ENCODE results near the gene POR.

The POR gene

DNA sequence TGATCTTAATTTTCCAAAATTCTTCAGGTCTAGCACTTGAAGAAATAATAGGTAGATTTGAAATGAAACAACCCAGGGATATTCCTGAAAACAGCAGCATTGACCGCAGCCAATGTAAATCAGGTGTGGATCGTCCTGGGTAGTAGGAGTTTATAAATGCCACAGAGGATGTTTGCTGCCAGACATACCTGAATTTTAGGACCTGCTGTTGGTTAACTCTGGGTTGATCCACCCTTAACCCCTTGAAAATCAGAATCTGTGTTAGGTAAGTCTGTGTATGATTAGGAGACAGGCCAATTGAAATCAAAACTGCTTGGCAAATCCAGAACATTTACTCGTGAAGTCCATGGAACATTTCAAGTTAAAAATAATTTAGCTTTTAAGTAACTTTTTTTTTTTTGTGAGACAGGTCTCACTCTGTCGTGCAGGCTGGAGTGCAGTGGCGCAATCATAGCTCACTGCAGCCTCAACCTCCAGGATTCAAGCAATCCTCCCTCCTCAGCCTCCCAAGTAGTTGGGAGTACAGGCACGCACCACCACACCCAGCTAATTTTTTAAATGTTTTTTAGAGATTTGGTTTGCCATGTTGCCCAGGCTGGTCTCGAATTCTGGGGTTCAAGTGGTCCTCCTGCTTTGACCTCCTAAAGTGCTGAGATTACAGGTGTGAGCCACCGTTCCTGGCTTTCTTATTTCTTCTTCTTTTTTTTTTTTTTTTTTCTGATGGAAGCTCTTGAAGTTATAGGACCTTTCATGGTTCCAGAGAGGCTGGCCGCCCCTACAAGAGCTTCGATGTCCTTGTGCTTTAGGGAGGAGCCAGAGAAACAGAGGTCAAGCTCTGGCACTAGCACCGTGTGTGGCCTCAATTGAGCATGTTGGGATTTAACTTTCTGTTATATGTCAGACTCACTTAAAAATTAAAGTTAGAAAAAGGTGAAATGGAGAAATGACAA lies 2.0 kb downstream of the POR start:
- TF ChIP-seq, protein P1, sequence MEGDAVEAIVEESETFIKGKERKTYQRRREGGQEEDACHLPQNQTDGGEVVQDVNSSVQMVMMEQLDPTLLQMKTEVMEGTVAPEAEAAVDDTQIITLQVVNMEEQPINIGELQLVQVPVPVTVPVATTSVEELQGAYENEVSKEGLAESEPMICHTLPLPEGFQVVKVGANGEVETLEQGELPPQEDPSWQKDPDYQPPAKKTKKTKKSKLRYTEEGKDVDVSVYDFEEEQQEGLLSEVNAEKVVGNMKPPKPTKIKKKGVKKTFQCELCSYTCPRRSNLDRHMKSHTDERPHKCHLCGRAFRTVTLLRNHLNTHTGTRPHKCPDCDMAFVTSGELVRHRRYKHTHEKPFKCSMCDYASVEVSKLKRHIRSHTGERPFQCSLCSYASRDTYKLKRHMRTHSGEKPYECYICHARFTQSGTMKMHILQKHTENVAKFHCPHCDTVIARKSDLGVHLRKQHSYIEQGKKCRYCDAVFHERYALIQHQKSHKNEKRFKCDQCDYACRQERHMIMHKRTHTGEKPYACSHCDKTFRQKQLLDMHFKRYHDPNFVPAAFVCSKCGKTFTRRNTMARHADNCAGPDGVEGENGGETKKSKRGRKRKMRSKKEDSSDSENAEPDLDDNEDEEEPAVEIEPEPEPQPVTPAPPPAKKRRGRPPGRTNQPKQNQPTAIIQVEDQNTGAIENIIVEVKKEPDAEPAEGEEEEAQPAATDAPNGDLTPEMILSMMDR (conservative IDR thresholded peaks at IDR 0.05; ENCODE audit: control insufficient read depth, insufficient read depth, low read depth, low read length), result no peak
- DNase-seq (ENCODE audit: low read depth), result no peak
- H3K4me3 ChIP-seq (ENCODE audit: control insufficient read depth, low read depth, low read length), result peak overlapping the region; percentile 92

DNA sequence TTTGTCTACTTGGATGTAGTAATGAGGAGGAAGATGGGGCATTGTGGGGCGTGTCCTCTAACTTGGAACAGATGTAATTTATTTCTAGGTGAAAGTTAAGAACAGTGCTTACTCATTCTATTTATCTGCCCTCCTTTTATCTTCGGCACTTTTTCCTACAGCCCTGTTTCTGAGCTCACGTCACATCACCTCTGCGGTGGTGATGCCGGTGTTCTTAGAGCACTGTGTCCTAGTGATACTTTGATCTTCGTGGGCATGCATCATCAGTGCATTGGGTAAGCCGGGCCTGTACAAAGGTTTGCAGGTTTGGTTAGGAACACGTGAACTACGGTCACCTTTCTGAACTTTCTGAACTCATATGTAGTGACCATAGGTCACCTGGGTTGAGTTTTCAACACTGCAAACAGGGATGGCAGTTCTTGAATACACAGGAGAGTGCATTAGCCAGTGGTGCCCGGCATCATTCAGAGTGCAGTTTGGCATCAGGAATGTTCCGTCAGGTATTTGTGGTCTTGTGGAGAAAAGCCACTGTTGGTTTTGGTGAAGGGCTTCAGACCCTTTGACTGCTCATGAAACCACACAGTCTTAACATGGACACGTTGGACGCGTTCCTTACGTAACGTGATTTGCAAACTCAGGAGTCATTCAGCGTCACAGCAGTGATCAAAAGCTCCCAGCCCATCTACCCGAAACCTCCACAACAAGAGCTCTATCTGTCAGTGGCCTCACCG lies 5.6 kb downstream of the POR start:
- TF ChIP-seq, protein P1 (conservative IDR thresholded peaks at IDR 0.05; ENCODE audit: control insufficient read depth, insufficient read depth, low read depth, low read length), result no peak
- DNase-seq (ENCODE audit: low read depth), result peak; percentile 97
- no peak overlapping the region for H3K4me3 ChIP-seq (ENCODE audit: control insufficient read depth, low read depth, low read length)

GRCh38 chr7:75921479-75921878 lies 6.5 kb downstream of the POR start:
- no peak overlapping the region for H3K4me3 ChIP-seq (ENCODE audit: control insufficient read depth, low read depth, low read length)
- DNase-seq (ENCODE audit: low read depth), result no peak
- TF ChIP-seq, protein P1 (conservative IDR thresholded peaks at IDR 0.05; ENCODE audit: control insufficient read depth, insufficient read depth, low read depth, low read length), result no peak

DNA sequence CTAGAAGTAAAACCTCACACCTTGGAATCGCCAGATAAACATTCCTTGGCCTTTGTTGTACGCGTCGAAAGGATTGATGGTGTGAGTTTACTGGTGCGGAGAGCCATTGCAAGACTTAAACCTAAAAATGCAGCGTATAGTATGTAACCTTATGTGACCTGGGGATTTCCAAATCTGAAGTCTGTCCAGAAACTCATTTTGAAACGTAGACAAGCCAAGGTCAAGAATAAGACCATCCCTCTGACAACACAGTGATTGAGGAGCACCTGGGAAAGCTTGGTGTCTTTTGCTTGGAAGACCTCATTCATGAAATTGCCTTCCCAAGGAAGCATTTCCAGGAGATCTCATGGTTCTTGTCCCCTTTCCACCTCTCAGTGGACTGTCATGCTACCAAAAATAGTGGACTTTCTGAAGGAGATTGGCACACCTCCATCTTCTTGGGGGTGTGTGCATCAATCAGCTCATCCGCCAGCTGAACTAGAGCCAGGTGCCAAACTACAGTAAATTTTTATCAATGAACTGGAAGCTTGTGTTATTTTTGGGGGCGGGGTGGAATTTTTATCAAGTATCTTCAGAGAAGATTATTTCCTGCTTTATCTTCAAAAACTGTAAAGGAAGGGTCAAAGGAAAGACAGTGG lies 8.1 kb downstream of the POR start:
- TF ChIP-seq, protein P1 (conservative IDR thresholded peaks at IDR 0.05; ENCODE audit: control insufficient read depth, insufficient read depth, low read depth, low read length), result no peak
- no peak overlapping the region for H3K4me3 ChIP-seq (ENCODE audit: control insufficient read depth, low read depth, low read length)
- DNase-seq (ENCODE audit: low read depth), result no peak

DNA sequence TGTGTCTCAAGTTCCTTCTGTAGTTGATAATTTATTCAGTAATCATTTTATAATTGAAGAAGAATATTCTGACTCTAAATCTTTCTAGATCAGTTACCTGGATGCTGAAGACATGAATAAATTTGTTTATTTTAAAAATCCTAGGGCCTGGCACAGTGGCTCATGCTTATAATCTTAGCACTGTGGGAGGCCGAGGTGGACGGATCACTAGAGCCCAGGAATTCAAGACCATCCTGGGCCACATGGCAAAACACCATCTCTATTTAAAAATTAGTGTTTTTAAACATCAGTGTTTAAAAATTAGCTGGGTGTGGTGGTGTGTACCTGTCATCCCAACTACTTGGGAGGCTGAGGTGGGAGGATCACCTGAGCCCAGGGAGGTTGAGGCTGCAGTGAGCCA lies 9.3 kb downstream of the POR start:
- no peak for DNase-seq (ENCODE audit: low read depth)
- TF ChIP-seq, protein P1 (conservative IDR thresholded peaks at IDR 0.05; ENCODE audit: control insufficient read depth, insufficient read depth, low read depth, low read length), result no peak
- no peak overlapping the region for H3K4me3 ChIP-seq (ENCODE audit: control insufficient read depth, low read depth, low read length)

- no peak overlapping the region for H3K4me3 ChIP-seq (ENCODE audit: control insufficient read depth, low read depth, low read length)
- TF ChIP-seq, protein P1 (conservative IDR thresholded peaks at IDR 0.05; ENCODE audit: control insufficient read depth, insufficient read depth, low read depth, low read length), result no peak
- DNase-seq (ENCODE audit: low read depth), result no peak
Measured at GRCh38 chr7:75924889-75925288, 9.9 kb downstream of the POR start.

Measured in fibroblast of mammary gland (primary cell).